ENCODE results near the gene ZMYND10.

ZMYND10 gene

GRCh38 chr3:50342813-50343633, 2.5 kb downstream of the ZMYND10 start:
- no peak for DNase-seq

- no peak for DNase-seq
Measured at GRCh38 chr3:50341996-50342650, 3.4 kb downstream of the ZMYND10 start.

DNA sequence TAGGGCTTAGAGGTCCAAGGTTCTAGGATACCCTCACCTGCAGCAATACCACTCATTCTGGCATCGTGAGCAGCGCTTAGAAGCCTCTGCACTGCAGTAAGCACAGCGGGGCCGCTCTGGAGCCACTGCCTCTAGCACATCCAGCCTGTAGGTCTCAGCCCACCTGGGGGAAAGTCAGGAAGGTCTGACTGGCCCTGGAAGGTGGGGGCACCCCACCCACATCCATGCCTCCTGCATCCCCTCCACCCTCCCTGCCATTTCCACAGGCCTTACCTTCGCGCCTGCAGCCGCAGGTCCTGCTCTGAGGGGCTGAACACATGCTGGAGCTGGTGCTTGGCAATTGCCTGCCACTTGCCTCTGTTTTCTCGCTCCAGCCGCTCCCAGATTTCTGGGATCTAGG, 4.0 kb downstream of the ZMYND10 start:
- no peak for DNase-seq

GRCh38 chr3:50340448-50341329, 4.8 kb downstream of the ZMYND10 start, which contains the start of gene RASSF1:
Gene RASSF1, minus strand, starts transcription at chr3:50340836. Its CDS starts 31 bp downstream, at chr3:50340805.
- peak; percentile 66 for DNase-seq

DNA sequence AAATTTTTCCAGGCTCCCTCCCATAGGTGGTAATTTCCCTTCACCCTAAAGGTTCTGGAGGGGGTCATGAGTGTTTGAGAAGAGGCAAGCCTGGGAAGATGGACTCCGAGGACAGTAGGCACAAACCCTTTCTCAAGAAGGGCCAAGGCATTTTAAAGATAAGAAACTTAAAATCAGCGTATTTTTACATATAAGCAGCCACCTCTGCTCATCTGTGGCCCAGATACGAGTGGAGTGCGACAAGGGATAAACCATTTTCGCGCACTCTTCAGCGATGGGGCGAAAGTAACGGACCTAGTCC, 5.4 kb downstream of the ZMYND10 start:
- DNase-seq, result no peak

DNA sequence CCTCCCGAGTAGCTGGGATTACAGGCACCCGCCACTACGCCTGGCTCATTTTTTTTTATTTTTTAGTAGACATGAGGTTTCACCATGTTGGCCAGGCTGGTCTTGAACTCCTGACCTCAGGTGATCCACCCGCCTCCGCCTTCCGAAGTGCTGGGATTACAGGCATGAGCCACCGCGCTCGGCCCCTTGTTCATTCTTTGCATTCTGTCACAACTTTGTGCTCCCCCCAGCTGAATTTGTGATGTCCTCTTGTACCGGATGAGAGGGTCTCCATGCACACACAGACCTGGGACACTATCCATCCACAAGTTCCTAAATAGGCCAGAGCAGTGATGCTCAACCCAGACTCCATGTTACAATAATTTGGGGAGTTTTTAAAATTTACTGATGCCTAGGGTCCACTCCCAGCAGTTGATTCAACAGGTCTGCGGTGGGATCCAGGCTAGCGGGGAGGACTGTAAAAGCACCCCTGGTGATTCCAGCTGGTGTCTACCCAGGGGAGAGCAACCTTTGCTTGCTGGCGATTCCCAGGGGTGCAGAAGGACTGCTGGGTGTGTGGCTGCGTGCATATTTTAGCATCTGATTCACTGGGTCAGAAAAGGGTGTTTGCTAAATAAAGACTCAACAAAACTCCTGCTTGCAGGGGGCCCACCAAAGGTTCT, 5.9 kb downstream of the ZMYND10 start:
- DNase-seq, result no peak

DNA sequence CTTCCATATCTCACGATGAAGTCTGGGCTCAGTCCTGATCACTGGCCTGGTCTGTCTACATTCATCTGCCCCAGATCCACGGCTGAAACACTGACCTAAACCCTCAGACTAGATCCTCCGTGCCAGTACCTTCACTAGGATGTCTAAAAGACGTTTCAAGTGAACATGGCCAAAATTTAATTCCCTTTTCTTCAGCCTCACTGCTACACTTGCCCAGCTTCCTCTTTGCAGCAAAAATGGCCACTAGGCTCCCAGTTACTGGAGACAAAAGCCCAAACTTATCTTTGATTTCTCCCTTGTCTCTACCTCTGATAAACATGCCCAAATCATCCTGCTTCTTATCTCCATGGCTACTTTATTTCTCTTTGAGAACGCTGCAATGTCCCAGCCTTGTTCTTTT, 6.6 kb downstream of the ZMYND10 start:
- DNase-seq, result no peak

DNA sequence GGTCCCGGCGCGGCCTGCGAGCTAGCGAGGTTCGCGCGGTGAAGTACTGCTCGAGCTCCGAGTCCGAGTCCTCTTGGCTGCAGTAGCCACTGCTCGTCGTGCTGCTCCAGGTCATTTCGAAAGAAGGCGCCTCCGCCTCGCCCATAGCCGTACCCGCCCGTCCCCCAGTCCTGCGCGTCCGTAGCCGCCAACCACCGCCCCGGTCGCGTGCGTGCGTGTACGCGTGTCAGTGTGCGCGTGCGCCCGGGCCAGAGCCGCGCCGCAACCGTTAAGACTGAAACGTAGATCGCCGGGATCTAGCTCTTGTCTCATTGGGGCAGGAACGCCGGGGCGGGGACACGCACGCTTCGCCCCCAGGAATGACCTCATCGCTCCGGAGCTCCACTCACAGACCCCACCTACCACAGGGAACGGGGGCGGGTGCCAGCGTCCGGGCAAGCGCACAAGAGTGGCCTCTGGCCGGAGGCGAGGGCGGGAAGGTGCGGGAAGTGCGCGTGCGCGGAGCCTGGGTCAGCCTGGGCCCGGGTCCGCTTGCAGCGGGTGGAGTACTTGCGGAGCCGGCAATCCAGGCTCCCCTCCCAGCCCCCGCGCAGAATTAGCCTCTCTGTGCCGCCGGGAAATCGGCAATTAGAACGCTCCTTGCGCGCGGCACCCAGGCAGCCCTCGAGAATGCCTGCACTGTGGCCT, 8.2 kb downstream of the ZMYND10 start:
- peak; percentile 88 for DNase-seq

DNA sequence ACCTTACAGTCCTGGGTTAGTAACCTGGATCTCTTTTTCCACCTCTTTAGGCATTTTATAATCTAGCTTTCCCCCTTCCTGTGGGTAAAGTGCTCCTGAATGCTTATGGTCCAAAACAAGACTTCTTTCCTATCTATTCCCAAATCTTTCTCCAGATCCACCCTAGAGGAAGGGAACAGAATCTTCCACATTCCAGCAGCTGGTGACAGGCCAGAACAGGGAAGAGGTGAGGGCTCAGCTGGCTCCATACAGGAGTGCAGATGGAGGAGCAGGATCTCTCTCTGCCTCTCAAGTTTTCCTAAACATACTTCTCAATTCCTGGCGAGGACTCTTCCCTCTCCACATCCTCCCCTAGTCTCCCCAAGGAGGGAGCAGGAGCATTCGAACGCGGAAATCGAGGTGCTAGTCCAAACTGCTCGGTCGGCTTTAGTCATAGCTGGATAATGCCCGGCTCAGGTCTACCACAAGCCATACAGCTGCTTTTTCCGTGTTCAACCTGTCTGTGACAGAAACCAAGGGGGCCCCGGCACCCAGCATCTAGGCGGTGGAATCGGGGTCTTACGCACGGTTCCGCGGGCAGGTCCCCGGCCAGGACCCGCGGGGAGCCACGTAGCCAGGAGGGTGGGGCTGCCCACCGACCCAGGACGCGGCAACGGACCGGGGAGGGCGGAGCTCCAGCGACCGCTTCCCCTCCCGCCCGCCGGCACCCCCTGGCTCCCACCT, 8.9 kb downstream of the ZMYND10 start:
- DNase-seq, result no peak

DNA sequence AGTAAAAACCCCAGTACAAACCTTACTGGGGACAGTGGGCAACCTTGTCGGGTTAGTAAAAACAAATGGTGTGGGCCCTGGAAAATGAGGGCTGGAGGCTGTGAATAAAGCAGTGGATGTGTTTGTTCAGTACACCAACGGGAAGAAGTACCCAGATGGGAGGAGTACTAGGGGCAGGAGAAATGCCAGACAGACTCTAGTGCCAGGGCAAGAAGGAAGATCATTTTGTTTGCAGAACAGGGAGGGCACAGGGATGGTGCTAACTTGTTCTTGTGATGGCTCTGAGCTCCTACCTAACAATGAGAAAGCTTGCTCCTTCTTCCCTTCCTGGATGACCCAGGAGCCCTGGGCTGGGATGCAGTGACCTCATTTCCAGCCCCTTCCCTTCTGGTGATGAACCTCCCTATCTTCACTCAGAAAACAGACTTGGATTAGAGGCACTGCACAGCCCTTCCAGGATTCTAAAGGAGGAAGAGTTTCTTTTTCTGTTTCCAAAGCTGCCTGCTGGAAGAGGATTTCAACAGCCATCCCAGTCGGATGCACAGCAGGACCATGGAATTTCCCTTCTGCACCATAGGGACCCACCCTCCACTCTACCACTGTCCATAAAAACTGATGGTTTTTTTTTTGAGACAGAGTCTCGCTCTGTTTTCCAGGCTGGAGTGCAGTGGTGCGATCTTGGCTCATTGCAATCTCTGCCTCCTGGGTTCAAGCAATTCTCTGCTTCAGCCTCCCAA, 11.0 kb downstream of the ZMYND10 start:
- no peak for DNase-seq

DNA sequence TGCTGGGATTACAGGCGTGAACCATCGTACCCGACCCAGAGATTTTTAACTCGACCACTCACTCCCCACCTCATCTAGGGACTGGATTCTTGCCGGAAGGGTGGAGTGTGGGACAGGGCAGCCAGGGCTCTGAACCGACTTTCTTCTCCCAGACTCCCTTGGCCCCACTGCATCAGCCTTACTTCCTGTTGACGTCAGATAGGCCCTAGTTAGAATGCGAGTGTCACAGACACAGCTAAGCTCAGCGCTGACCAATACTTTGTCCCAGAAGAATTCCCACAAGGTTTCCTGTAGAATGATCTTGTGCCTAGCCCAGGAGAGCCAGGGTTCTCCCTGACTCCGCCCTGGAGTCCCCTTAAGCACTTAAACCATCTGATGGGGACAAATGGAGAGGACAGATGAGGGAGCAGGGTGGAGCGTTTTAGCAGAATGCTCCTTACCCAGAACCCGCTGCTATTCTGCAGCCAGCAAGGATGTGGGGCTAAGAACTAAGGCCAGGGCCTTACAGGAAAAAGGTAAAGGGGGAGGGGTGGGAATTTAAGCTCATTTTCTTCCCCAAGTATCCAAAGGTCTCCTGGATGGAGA, 11.7 kb downstream of the ZMYND10 start:
- DNase-seq, result no peak

GRCh38 chr3:50331364-50331907, 14.1 kb downstream of the ZMYND10 start:
- DNase-seq, result no peak

- no peak for DNase-seq
Measured at GRCh38 chr3:50330330-50330729, 15.2 kb downstream of the ZMYND10 start.

- peak; percentile 78 for DNase-seq
Measured at GRCh38 chr3:50327943-50328691, 17.4 kb downstream of the ZMYND10 start, which contains the start of gene TUSC2. Gene TUSC2, minus strand, starts transcription at chr3:50328223. Its CDS starts 124 bp downstream, at chr3:50328099.

GRCh38 chr3:50327129-50327528, 18.4 kb downstream of the ZMYND10 start:
- DNase-seq, result no peak

DNA sequence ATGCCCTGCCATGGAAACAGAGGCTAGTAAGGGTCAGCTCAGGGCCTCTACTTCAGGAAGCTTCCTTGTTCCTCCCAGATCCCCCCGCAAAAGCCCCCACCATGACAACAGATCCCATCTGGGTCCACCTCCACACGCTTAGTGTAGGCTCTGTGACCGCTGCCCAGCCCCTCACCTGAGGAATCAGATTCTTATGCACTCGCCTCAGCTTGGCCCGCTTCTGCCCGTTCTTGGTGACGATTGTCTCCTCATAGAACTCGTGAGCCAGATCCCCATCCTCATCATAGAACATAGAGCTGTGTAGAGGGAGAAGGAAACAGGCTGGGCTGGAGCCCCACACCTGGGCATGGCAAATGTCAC, 19.4 kb downstream of the ZMYND10 start:
- DNase-seq, result no peak

- no peak for DNase-seq
Measured at GRCh38 chr3:50325497-50326181, 19.9 kb downstream of the ZMYND10 start.

DNA sequence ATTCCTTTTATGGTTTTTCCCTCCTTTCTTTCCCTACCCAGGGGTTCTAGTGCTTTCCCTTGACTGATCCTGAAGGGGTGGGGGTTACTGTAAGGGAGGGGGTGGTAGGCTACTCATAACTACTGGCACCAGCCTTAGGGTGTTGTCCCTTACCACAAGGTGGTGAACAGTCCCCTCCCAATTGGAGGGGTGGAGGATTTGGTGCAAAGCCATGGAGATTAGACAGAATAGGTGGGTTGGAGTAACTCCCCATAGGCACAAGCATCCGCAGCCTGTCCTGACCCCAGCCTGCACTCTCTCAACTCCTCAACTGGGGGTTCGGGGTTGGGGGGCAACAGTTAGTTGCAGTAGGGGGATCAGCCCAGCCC, 20.4 kb downstream of the ZMYND10 start:
- DNase-seq, result no peak
